HPDE6-E6E7 (cell line): ENCODE measurements around the gene ZNF396.

Experiments used
- DNase-seq: peaks from one replicate; pipeline ENCODE4 v3.0.0; 2011; ENCODE audit warnings: missing footprints; ENCODE audit errors: extremely low spot score

Gene ZNF396

GRCh38 chr18:35335866-35336265, 41.3 kb downstream of the ZNF396 start:
- DNase-seq = no peak

GRCh38 chr18:35334821-35335220, 42.3 kb downstream of the ZNF396 start:
- no peak for DNase-seq

- DNase-seq = no peak
These were observed 42.9 kb downstream of the ZNF396 start for GRCh38 chr18:35334212-35334611.

- DNase-seq = no peak
These were observed 45.6 kb downstream of the ZNF396 start for GRCh38 chr18:35331367-35332087.

- DNase-seq = no peak
These were observed 48.3 kb downstream of the ZNF396 start for GRCh38 chr18:35328868-35329267.

- DNase-seq = no peak
These were observed 50.3 kb downstream of the ZNF396 start for GRCh38 chr18:35326695-35327387.

- DNase-seq = no peak
These were observed 52.0 kb downstream of the ZNF396 start for GRCh38 chr18:35324926-35325655.

GRCh38 chr18:35322486-35323458, 54.4 kb downstream of the ZNF396 start:
- peak; percentile 26 for DNase-seq
